H1 (cell line): ENCODE data around the gene ARHGAP23.

Source experiments
- CEBPB ChIP-seq: IDR thresholded peaks from 2 replicates; pipeline ENCODE4 v1.6.1; 2012; ENCODE audit warnings: low read depth, low read length
- CTCF ChIP-seq, 3 experiments: IDR thresholded peaks; 1 replicate in 2 of 3; 2 replicates in 1 of 3; pipeline versions ENCODE4 v1.5.1 to v1.6.1; 2011; ENCODE audit warnings: low read length in 3 of 3, mild to moderate bottlenecking in 3 of 3, inconsistent platforms in 2 of 3, low read depth in 1 of 3, moderate library complexity in 1 of 3; ENCODE audit not compliant: insufficient read depth in 1 of 3; ENCODE audit errors: control extremely low read depth in 1 of 3
- EP300 ChIP-seq, 2 experiments: IDR thresholded peaks; 1 replicate in 1 of 2; 2 replicates in 1 of 2; pipeline ENCODE4 v1.6.1; 2011 to 2012; ENCODE audit warnings: low read depth in 2 of 2, low read length in 2 of 2, mild to moderate bottlenecking in 2 of 2, borderline replicate concordance in 1 of 2, inconsistent platforms in 1 of 2, moderate library complexity in 1 of 2
- EZH2 ChIP-seq: fragments of 200-600 bp; sonication (generic); IDR thresholded peaks from 2 replicates; pipeline ENCODE4 v1.7.1; 2012; ENCODE audit warnings: low read depth, mild to moderate bottlenecking, moderate library complexity, low read length, inconsistent platforms; ENCODE audit not compliant: severe bottlenecking
- GTF2F1 ChIP-seq: IDR thresholded peaks from 2 replicates; pipeline ENCODE4 v1.6.1; 2012; ENCODE audit warnings: low read depth, low read length, improper control_type of control experiment, borderline replicate concordance
- KDM1A ChIP-seq: fragments of 200-600, 300-600 bp; sonication (generic); IDR thresholded peaks from 2 replicates; pipeline ENCODE4 v1.7.1; 2016; ENCODE audit warnings: mild to moderate bottlenecking, low read length, borderline replicate concordance
- KDM5A ChIP-seq: fragments of 200-600 bp; IDR thresholded peaks from 2 replicates; pipeline ENCODE4 v1.7.1; 2012; ENCODE audit warnings: mild to moderate bottlenecking, low read length, inconsistent platforms, mixed read lengths
- POLR2A ChIP-seq, 2 experiments: IDR thresholded peaks; 1 replicate in 1 of 2; 2 replicates in 1 of 2; pipeline ENCODE4 v1.6.1; 2011; ENCODE audit warnings: low read depth in 2 of 2, low read length in 2 of 2, mild to moderate bottlenecking in 2 of 2; ENCODE audit errors: control extremely low read depth in 1 of 2
- POLR2AphosphoS5 ChIP-seq: IDR thresholded peaks from 2 replicates; pipeline ENCODE4 v1.6.1; 2011; ENCODE audit warnings: low read depth, low read length
- RAD21 ChIP-seq, 2 experiments: IDR thresholded peaks in 1 of 2; conservative IDR thresholded peaks in 1 of 2; 2 replicates each; pipeline ENCODE4 v1.6.1; 2011; ENCODE audit warnings: low read depth in 2 of 2, low read length in 2 of 2, improper control_type of control experiment in 1 of 2, inconsistent platforms in 1 of 2, mild to moderate bottlenecking in 1 of 2, moderate library complexity in 1 of 2
- SIN3A ChIP-seq, 2 experiments: IDR thresholded peaks in 1 of 2; conservative IDR thresholded peaks in 1 of 2; 2 replicates each; pipeline ENCODE4 v1.6.1; 2011 to 2012; ENCODE audit warnings: low read length in 2 of 2, improper control_type of control experiment in 1 of 2, low read depth in 1 of 2, mild to moderate bottlenecking in 1 of 2

- TF ChIP-seq RAD21 (IDR thresholded peaks at IDR 0.05 in 1 of 2, conservative IDR thresholded peaks at IDR 0.05 in 1 of 2; ENCODE audit: low read depth in 2 of 2, low read length in 2 of 2) (peak; percentile 75 to 80), EZH2 (peak; percentile 43), KDM5A (no peak), KDM1A (no peak), CEBPB (peak; percentile 43), CTCF (IDR thresholded peaks at IDR 0.05; ENCODE audit: control extremely low read depth in 1 of 3, insufficient read depth in 1 of 3, low read depth in 1 of 3, low read length in 3 of 3) (peak; percentile 90 to 96 (median 95)), EP300 (IDR thresholded peaks at IDR 0.05; ENCODE audit: borderline replicate concordance in 1 of 2, low read depth in 2 of 2, low read length in 2 of 2) (0 out of 3 replicates have a peak, but pooled peaks of 1 of the 2 experiments have one; percentile 19), SIN3A (conservative IDR thresholded peaks at IDR 0.05 in 1 of 2, IDR thresholded peaks at IDR 0.05 in 1 of 2; ENCODE audit: low read depth in 1 of 2, low read length in 2 of 2) (peak; percentile 74 to 90; a peak in 3 of 4 replicates), POLR2AphosphoS5 (peak; percentile 65; the same call in 1 of the 2 replicates), POLR2A (IDR thresholded peaks at IDR 0.05; ENCODE audit: control extremely low read depth in 1 of 2, low read depth in 2 of 2, low read length in 2 of 2) (peak; percentile 69 to 76; a peak in 2 of 3 replicates), GTF2F1 (no peak)
Measured at GRCh38 chr17:38508954-38509771, 80.9 kb downstream of the ARHGAP23 start.
